ENCODE results near the gene ZNF491.
A peak's percentile ranks its signal among the peaks of the same experiment; 100 is the strongest.
"Not testable (repeated sequence)": the region's sequence is repeated elsewhere in the genome, so short reads cannot be mapped to it uniquely, and the experiment has no call there.

ZNF491 gene

DNA sequence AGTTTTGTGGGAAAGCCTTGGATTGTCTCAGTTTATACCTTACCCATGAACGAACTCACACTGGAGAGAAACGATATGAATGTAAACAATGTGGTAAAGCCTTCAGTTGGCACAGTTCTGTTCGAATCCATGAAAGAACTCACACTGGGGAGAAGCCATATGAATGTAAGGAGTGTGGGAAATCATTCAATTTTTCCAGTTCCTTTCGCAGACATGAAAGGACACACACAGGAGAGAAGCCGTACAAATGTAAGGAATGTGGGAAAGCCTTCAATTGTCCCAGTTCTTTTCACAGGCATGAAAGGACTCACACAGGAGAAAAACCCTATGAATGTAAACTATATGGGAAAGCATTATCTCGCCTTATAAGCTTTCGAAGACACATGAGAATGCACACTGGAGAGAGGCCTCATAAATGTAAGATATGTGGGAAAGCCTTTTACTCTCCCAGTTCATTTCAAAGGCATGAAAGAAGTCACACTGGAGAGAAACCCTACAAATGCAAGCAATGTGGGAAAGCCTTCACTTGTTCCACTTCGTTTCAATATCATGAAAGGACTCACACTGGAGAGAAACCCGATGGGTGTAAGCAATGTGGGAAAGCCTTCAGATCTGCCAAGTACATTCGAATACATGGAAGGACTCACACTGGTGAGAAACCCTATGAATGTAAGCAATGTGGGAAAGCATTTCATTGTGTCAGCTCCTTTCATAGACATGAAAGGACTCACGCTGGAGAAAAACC lies 8.2 kb downstream of the ZNF491 start:
- DNase-seq (ENCODE audit: low read depth in 2 of 2), result no peak

DNA sequence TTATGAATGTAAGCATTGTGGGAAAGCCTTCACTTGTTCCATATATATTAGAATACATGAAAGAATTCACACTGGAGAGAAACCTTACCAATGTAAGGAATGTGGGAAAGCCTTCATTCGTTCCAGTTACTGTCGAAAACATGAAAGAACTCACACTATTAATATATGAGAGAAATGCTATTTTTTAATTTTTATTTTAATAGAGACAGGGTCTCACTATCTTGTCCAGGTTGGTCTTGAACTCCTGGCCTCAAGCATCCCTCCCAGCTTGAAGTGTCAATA lies 8.7 kb downstream of the ZNF491 start:
- DNase-seq (ENCODE audit: low read depth in 2 of 2), result no peak

DNA sequence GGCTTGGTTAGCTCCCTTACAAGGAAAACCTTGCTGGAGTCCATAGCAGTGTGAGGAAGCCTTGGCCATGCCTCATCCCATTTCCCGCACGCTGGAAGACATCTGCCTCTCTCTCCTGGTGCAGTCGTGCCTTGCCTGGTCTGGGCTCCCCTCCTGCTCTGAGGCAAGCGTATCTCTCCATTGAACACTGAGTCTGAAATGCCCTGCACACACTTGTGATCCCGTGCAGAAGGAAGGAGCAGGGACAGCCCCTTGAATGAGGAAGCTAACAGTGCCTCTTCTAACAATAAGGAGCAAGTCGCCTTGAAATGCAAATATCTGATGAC lies 15.3 kb downstream of the ZNF491 start:
- no peak for DNase-seq (ENCODE audit: low read depth in 2 of 2)

DNA sequence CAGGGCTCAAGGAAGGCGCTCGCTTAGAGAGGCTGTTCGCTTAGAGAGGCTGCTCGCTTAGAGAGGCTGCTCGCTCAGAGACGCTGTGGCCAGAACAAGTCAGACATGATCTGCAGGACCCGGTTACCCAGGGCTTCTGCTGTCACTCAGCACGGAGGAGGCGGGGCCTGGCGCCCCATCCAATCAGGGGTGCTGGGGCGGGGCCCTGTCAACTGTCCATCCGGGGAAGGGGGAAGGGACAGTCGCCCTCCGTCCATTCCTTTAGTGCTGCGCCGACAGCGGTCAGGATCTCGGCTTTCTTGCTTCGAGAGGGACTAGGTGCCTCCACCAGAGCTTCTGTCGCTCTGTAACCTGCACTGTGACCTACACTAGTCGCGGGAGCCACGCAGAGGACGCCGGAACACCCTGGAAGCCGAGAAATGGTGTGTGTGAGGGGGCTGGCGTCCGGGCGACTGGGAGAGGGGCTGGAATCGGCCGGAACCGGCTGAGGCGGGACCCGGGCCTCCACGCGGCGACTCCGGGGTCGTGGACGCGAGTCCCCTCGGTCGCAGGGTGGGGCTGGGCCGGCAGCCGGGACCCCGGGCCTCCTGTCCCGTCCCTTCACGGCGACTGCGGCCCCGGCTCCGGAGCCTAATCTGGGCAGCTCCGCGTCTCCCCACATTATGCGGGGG lies 15.8 kb downstream of the ZNF491 start, which contains the start of gene ZNF440:
ZNF440 (plus strand) TSS at position 245 of the 671 bp plus-strand sequence; CDS start at position 420, 175 bp downstream.
- peak; percentile 59 to 82 for DNase-seq (ENCODE audit: low read depth in 2 of 2)

DNA sequence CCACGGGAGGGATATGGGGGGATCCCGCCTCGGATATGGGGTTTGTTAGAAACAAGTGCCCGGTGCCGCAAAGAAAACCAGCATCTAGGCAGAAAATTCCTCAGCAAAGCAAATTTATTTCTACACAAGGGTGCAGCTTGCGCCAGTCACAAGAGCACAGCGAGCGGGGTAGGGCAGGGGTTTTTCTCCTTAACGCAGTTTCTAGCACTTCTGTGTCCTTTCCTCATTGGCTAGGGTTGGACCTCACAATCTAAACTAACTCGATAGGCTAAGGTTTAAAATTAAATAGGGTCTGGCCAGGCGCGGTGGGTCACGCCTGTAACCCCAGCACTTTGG lies 16.3 kb downstream of the ZNF491 start:
- DNase-seq (ENCODE audit: low read depth in 2 of 2), result no peak

DNA sequence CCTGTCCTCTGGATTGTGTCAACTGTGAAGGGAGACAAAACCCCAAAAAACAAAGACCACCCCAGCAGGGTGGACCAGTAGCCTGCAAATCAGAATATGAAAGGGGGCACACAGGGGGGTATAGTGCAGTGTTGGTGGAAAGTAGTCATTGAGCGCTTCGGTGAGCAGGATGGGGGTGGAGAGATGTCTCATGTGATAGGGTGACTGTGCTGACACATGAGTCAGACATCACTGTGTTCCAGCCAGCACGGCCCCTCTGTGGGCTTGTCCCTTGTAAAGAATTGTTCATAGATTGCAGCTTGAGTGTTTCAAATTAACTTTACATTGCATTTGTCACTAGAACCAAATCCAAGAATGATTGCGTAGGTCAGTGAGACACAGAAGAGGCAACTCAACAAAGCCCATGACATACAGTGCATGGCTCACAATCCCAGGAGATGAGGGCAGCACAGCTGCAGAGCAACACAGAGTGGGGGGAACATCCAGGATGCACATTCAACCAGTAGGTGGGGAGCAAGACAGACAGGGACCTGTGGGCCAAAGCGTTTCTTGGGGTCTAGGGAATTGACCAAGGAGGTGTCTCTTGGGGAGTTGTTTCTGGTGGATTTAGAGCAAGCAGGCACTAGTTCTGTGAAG lies 23.3 kb downstream of the ZNF491 start:
- DNase-seq (ENCODE audit: low read depth in 2 of 2), result no peak

DNA sequence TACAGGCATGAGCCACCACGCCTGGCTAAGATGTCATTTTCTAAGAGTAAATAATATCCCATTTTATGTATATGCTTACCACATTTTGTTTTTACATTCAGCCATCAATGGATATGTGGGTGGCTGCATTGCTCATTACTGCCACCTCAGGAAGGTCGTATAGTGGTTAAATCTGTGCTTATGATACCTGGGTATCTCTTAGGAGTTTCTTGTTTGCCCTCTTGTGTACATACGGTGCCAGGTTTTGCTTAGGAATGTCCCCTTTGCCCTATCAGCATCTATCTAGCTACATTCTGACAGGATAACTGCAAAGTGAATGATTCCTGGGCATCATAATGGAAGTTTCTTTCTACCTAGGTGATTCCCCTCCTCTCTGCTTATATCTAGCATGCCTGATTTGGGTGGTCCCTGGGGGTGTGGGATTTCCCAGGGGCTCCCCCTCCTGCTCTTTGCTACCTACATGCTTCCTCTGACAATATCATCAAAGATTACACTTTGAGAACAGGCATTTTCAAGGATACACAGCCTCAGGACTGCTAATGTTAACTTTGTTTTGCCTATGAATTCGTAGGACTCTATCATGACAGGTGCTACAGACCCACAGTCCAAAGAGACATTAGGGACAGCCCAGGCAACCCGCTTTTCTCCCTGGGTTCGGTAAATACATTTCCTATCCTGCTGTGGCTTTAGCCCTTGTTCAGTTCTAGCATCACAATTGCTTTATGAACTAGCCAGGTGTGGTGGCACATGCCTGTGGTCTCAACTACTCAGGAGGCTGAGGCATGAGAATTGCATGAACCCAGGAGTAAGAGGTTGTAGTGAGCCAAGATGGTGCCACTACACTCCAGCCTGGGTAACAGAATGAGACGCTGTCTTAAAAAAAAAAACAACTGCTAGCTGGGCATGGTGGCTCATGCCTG lies 30.9 kb downstream of the ZNF491 start:
- DNase-seq (ENCODE audit: low read depth in 2 of 2), result not testable (repeated sequence)

DNA sequence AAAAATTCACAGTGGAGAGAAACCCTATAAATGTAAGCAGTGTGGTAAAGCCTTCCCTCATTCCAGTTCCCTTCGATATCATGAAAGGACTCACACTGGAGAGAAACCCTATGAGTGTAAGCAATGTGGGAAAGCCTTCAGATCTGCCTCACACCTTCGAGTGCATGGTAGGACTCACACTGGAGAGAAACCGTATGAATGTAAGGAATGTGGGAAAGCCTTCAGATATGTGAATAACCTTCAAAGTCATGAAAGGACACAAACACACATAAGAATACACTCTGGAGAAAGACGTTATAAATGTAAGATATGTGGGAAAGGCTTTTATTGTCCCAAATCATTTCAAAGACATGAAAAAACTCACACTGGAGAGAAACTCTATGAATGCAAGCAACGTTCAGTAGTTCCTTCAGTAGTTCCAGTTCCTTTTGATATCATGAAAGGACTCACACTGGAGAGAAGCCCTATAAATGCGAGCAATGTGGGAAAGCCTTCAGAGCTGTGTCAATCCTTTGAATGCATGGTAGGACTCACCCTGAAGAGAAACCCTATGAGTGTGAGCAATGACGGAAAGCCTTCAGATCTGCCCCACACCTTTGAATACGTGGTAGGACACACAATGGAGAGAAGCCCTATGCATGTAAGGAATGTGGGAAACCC lies 34.1 kb downstream of the ZNF491 start:
- no peak for DNase-seq (ENCODE audit: low read depth in 2 of 2)

DNA sequence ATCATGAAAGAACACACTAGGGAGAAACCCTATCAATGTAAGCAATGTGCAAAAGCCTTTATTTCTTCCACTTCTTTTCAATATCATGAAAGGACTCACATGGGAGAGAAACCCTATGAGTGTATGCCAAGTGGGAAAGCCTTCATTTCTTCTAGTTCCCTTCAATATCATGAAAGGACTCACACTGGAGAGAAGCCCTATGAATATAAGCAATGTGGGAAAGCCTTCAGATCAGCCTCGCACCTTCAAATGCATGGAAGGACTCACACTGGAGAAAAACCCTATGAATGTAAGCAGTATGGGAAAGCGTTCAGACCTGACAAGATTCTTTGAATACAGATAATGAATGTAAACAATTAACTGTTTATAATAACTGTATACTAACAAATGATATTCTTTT lies 35.2 kb downstream of the ZNF491 start:
- no peak for DNase-seq (ENCODE audit: low read depth in 2 of 2)

DNA sequence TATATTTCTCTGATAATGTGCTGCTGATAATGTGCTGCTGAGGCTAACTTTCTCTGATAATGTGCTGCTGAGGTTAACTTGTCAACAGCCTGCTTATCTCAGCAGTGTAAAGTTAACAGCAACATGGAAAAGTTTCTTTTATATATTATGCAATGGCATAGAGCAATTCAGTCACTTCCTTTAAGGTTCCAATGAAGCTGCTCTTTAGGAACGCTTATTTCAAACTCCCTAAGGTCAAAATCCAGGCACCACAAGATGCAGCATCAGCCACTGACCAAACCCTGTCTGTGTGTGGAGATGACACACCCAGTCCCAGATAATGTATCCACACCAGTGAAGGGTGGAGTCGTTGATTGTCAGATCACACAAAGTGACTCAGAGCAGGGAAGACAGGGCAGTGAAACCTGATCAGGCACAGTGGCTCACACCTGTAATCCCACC lies 37.3 kb downstream of the ZNF491 start:
- not testable (repeated sequence) for DNase-seq (ENCODE audit: low read depth in 2 of 2)

DNA sequence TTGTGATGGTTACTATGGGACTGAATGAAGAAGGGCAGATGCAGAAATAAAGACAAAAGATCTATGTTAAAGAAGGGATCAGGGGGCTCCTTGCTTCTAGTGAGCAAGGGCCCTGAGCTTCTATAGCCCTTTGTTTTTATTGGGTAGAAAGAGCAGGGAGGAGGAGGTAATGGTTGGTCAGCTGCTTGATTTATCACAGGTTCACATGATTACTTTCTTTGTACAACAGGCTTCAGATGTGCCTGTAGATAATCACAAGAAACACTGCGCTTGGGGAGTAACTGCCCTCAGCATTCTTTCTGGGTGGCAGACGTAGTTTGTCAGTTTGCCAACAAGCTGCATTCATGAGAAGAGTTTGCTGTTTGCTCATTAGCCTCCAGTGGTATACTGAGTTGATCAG lies 45.4 kb downstream of the ZNF491 start:
- DNase-seq (ENCODE audit: low read depth in 2 of 2), result no peak

DNA sequence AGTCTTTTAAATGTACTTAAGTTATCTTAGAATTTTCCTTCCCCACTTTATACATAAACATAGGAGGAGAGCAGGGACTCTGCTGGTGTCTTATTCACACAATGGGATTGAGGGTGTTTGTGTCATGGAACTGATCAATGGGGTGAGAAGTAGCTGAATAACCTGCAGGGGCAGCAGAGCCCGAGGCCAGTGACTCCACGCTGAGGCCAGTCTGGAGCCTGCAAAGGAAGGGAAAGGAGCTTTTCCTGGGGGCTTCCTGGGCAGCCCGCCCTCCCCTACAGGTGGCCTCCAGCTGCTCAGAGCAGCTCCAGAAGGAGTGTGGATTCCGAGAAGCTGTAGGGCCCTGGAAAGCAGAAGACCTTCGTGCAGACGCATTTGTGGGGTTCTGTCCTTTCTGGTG lies 49.3 kb downstream of the ZNF491 start:
- DNase-seq (ENCODE audit: low read depth in 2 of 2), result not testable (repeated sequence)

DNA sequence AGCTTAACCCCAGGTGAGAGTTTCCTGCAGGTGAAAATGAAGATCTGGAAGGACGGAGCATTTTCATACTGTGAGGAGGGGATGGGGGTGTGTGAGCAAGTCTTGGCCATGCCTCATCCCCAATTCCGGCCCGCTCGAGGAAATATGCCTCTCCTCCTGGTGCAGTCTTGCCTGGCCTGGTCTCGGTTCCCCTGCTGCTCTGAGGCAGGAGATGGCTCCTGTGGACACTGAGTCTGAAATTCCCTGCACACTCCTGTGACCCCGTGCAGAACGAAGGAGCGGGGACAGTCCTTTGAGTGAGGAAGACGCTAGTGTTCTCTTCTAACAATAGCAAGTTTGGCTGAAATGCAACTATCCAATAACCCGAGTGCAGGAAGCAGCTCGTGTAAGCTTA lies 49.9 kb downstream of the ZNF491 start:
- no peak for DNase-seq (ENCODE audit: low read depth in 2 of 2)

DNA sequence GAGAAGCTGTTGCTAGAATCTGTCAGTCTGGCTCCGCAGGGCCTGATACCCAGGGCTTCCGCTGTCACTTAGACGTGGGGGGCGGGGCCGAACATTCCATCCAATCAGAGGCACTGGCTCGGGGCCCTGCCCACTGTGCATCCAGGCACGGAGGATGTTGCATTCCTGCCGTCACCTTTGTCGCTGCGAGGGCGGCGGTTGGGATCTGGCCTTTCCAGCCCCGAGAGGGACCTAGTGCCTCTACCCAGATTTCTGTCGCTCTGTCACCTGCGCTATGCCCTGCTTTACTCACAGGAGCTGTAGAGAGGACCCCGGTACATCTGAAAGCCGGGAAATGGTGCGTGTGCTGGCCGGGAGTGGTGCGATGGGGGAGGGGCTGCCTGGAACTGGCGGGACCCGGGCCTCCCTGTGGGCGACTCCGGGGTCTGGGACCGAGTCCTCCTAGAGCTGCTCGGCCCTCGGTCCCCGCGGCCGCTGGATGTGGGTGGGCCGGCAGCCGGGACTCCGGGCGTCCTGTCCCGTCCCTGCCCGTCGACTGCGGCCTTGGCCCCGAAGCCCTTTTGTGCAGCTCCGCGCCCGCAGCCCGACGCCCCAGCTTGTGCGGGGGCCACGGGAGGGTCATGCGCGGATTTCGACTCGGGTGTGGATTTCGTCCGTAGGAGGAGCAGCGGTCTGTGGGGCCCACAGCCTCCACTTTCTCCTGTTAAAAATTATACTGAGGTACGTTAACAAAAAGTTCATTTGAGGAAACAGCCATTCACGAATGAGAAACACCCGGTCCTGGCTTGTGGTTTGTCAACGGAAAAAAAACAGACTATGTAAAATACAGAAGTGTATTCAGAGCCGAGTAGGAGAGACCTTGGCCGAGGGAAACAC lies 50.5 kb downstream of the ZNF491 start, which contains the start of gene ZNF439:
ZNF439 (plus strand) TSS at position 133 of the 876 bp plus-strand sequence; CDS start at position 275, 142 bp downstream.
- peak; percentile 62 to 80 for DNase-seq (ENCODE audit: low read depth in 2 of 2)

DNA sequence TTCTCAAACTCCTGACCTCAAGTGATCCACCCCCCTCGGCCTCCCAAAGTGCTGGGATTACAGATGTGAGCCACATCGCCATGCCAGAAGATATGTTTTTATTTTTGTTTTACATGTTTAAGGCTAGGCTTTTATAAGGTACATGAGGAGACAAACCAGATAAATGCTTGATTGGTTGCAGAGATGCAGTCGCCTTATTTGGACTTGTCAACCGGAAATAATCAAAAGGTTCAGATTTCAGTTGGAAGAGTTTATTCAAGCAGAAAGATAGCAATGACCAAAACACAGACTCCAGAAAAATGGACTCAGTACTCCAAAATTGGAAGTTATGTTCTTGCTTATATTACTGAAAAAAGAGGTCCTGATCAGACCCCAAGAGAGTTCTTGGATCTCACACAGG lies 52.0 kb downstream of the ZNF491 start:
- DNase-seq (ENCODE audit: low read depth in 2 of 2), result not testable (repeated sequence)

DNA sequence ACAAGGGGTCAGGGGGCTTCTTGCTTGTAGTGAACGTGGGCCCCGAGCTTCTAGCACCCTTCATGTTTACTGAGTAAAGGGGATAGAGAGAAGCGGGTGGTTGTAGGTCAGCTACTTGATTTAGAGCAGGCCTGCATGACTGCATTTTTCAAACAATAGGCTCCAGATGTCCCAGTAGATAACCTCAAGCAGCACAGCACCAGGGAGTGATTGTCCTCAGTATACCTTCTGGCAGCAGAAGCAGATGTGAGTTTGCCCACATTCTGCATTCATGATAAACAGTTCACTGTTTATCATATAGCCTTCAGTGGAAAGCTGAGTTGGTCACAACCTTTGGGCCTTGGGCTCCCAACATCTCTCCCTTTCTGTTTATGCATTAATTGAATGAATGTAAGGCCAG lies 55.0 kb downstream of the ZNF491 start:
- DNase-seq (ENCODE audit: low read depth in 2 of 2), result no peak

DNA sequence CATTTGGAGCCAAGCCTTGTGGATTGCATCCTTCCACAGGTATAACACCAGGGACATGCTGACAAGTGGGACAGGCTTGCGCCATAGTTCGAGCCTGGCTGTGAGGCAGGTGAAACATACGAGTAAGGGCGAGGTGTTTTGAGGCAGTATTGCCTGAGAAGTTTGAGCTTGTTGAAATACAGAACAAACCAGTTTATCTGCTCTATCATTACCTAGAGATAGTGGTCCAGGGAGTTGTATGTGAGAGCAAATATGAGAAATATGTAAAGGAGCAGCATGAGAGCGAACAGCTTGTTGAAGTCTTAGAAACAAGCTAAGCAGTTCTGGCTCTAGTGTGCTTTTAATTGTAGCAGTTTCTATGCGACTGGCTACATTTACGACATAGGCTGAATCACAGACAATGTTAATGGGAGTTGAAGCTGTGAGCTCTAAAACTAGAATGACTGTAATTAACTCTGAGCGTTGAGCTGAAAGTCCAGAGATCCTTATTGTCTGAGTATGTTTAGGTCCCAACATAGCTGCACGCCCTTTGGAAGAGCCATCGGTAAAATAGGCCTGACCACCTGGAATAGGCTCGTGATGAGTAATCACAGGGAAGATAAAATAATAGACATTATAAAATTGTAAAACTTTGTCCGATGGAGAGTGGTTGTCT lies 58.4 kb downstream of the ZNF491 start:
- no peak for DNase-seq (ENCODE audit: low read depth in 2 of 2)

All from stimulated activated CD4-positive, alpha-beta T cell treated with anti-CD3 and anti-CD28 coated beads, Interleukin-1b, Interleukin-23, amount 100 ng/mL, for 1 hour (primary cell).